Measurements from ENCODE around the gene CCDC174.
A peak's percentile ranks its signal among the peaks of the same experiment; 100 is the strongest.

Gene CCDC174

GRCh38 chr3:14657579-14657978, 6.0 kb downstream of the CCDC174 start:
- no peak for DNase-seq

GRCh38 chr3:14658978-14659377, 7.4 kb downstream of the CCDC174 start:
- no peak for DNase-seq

- DNase-seq = no peak
Observed at GRCh38 chr3:14660942-14661341, 9.4 kb downstream of the CCDC174 start.

GRCh38 chr3:14663396-14664135, 12.0 kb downstream of the CCDC174 start:
- no peak for DNase-seq

GRCh38 chr3:14664170-14664569, 12.6 kb downstream of the CCDC174 start:
- DNase-seq = no peak

GRCh38 chr3:14672588-14672987, 21.0 kb downstream of the CCDC174 start:
- DNase-seq = no peak

GRCh38 chr3:14674841-14675240, 23.3 kb downstream of the CCDC174 start, which contains the start of gene C3orf20:
C3orf20 (plus strand) TSS chr3:14675141; CDS start chr3:14682714, 7,573 bp downstream.
- no peak for DNase-seq

GRCh38 chr3:14676881-14677280, 25.3 kb downstream of the CCDC174 start:
- DNase-seq = no peak

GRCh38 chr3:14678015-14678503, 26.5 kb downstream of the CCDC174 start:
- DNase-seq = no peak

- DNase-seq = no peak
Observed at GRCh38 chr3:14680115-14680514, 28.6 kb downstream of the CCDC174 start.

- DNase-seq = no peak
Observed at GRCh38 chr3:14680716-14681115, 29.2 kb downstream of the CCDC174 start.

- DNase-seq = no peak
Observed at GRCh38 chr3:14684447-14684846, 32.9 kb downstream of the CCDC174 start.

- peak; percentile 24 to 35 for DNase-seq
Observed at GRCh38 chr3:14685179-14685578, 33.6 kb downstream of the CCDC174 start.

- no peak for DNase-seq
Observed at GRCh38 chr3:14687360-14687759, 35.8 kb downstream of the CCDC174 start.

- DNase-seq = peak; percentile 28 to 29
Observed at GRCh38 chr3:14688525-14688924, 37.0 kb downstream of the CCDC174 start.

- DNase-seq = peak; percentile 73 to 82
Observed at GRCh38 chr3:14689247-14689980, 37.9 kb downstream of the CCDC174 start.

- DNase-seq = peak; percentile 49 to 70
Observed at GRCh38 chr3:14691239-14691638, 39.7 kb downstream of the CCDC174 start.

GRCh38 chr3:14691719-14692118, 40.2 kb downstream of the CCDC174 start:
- DNase-seq = no peak

GRCh38 chr3:14698601-14699244, 47.2 kb downstream of the CCDC174 start:
- no peak for DNase-seq

GRCh38 chr3:14699643-14700042, 48.1 kb downstream of the CCDC174 start:
- no peak for DNase-seq

GRCh38 chr3:14700891-14701290, 49.3 kb downstream of the CCDC174 start:
- DNase-seq = no peak

- no peak for DNase-seq
Observed at GRCh38 chr3:14701676-14702075, 50.1 kb downstream of the CCDC174 start.

- DNase-seq = no peak
Observed at GRCh38 chr3:14703128-14703750, 51.7 kb downstream of the CCDC174 start.
